T-helper 2 cell treated with Interferon-gamma antibody and Interleukin-4, amounts not matched to agents 100 ng/mL and 5 ng/mL, for 36 hours (primary cell): ENCODE results near the gene CYB5D1. TPM values are rescaled to one million over a fixed set of nuclear protein-coding genes. Genes with fewer than 3 reads are reported as not detected.
"Not testable (repeated sequence)": the region's sequence is repeated elsewhere in the genome, so short reads cannot be mapped to it uniquely, and the experiment has no call there.

Experiments
- intact Hi-C: fragments of 100-400 bp; cut with micrococcal nuclease; formaldehyde crosslinking; loops from one replicate; pipeline ENCODE4 v1.15.1; 2023
- total RNA-seq: library from RNA; stranded (reverse); gene quantifications from 2 replicates; pipeline ENCODE4 v1.2.3, GENCODE V29; 2022

The CYB5D1 gene
- total RNA-seq: 7.3 TPM in 2 replicates

GRCh38 chr17:7857713-7858521 is at the start of gene CYB5D1:
Gene CYB5D1 (plus strand): TSS chr17:7858003. CDS start chr17:7858135, 132 bp downstream.
- intact Hi-C loops: loop anchor here (1.0 to 10.0 kb wide), 8 partner anchors 14 to 623 kb away; partner anchors contain the start of genes CNTROB, DVL2, KDM6B and PHF23

GRCh38 chr17:7809086-7809790 is 48.6 kb upstream of the CYB5D1 start:
- intact Hi-C loops: no loop called here

GRCh38 chr17:7809791-7810343 is 47.9 kb upstream of the CYB5D1 start:
- intact Hi-C loops: not testable (repeated sequence)

GRCh38 chr17:7811251-7811650 is 46.6 kb upstream of the CYB5D1 start:
- intact Hi-C loops: no loop called here

GRCh38 chr17:7814969-7815368 is 42.8 kb upstream of the CYB5D1 start:
- intact Hi-C loops: no loop called here

- intact Hi-C loops: no loop called here
These were observed 40.7 kb upstream of the CYB5D1 start for GRCh38 chr17:7816926-7817642.

GRCh38 chr17:7817643-7817964 is 40.2 kb upstream of the CYB5D1 start:
- intact Hi-C loops: no loop called here

- intact Hi-C loops: no loop called here
These were observed 39.8 kb upstream of the CYB5D1 start for GRCh38 chr17:7818026-7818425.

GRCh38 chr17:7818746-7819645 is 38.8 kb upstream of the CYB5D1 start:
- intact Hi-C loops: no loop called here

- intact Hi-C loops: loop anchor here (10.0 kb wide), 1 partner anchor 75 kb away; no protein-coding TSS in a partner anchor
These were observed 37.6 kb upstream of the CYB5D1 start for GRCh38 chr17:7820231-7820630.

GRCh38 chr17:7822126-7822525 is 35.7 kb upstream of the CYB5D1 start:
- intact Hi-C loops: loop anchor here (1.0 to 10.0 kb wide), 4 partner anchors 29 to 167 kb away; no protein-coding TSS in a partner anchor

- intact Hi-C loops: loop anchor here (2.0 to 10.0 kb wide), 2 partner anchors 79 to 165 kb away; no protein-coding TSS in a partner anchor
These were observed 34.2 kb upstream of the CYB5D1 start for GRCh38 chr17:7823581-7824001.

- intact Hi-C loops: loop anchor here (10.0 kb wide), 1 partner anchor 79 kb away; no protein-coding TSS in a partner anchor
These were observed 33.5 kb upstream of the CYB5D1 start for GRCh38 chr17:7824021-7824924.

GRCh38 chr17:7825206-7825990 is 32.4 kb upstream of the CYB5D1 start:
- intact Hi-C loops: loop anchor here (5.0 to 10.0 kb wide), 2 partner anchors 81 to 232 kb away; no protein-coding TSS in a partner anchor

GRCh38 chr17:7830616-7831015 is 27.2 kb upstream of the CYB5D1 start:
- intact Hi-C loops: loop anchor here (10.0 kb wide), 2 partner anchors 216 to 294 kb away; partner anchors contain the start of genes FXR2 and HES7

- intact Hi-C loops: loop anchor here (10.0 kb wide), 2 partner anchors 216 to 294 kb away; partner anchors contain the start of genes FXR2 and HES7
These were observed 26.6 kb upstream of the CYB5D1 start for GRCh38 chr17:7831233-7831632.

GRCh38 chr17:7832431-7832830 is 25.4 kb upstream of the CYB5D1 start:
- intact Hi-C loops: loop anchor here (10.0 kb wide), 2 partner anchors 218 to 292 kb away; partner anchors contain the start of genes FXR2 and HES7
